ENCODE data around the gene TRPM3.

The TRPM3 gene

GRCh38 chr9:70949239-70949638 lies 172.2 kb downstream of the TRPM3 start:
- DNase-seq (ENCODE audit: low read depth, low spot score) = no peak

GRCh38 chr9:70948744-70949143 lies 172.7 kb downstream of the TRPM3 start:
- no peak for DNase-seq (ENCODE audit: low read depth, low spot score)

GRCh38 chr9:70947511-70947910 lies 173.9 kb downstream of the TRPM3 start:
- no peak for DNase-seq (ENCODE audit: low read depth, low spot score)

GRCh38 chr9:70947086-70947485 lies 174.3 kb downstream of the TRPM3 start:
- no peak for DNase-seq (ENCODE audit: low read depth, low spot score)

- no peak for DNase-seq (ENCODE audit: low read depth, low spot score)
Observed at GRCh38 chr9:70945301-70945700, 176.1 kb downstream of the TRPM3 start.

- DNase-seq (ENCODE audit: low read depth, low spot score) = no peak
Observed at GRCh38 chr9:70941191-70941590, 180.2 kb downstream of the TRPM3 start.

- DNase-seq (ENCODE audit: low read depth, low spot score) = no peak
Observed at GRCh38 chr9:70940605-70941004, 180.8 kb downstream of the TRPM3 start.

- DNase-seq (ENCODE audit: low read depth, low spot score) = no peak
Observed at GRCh38 chr9:70936536-70936935, 184.9 kb downstream of the TRPM3 start.

GRCh38 chr9:70935856-70936255 lies 185.6 kb downstream of the TRPM3 start:
- no peak for DNase-seq (ENCODE audit: low read depth, low spot score)

GRCh38 chr9:70934642-70935041 lies 186.8 kb downstream of the TRPM3 start:
- DNase-seq (ENCODE audit: low read depth, low spot score) = no peak

GRCh38 chr9:70933321-70933720 lies 188.1 kb downstream of the TRPM3 start:
- no peak for DNase-seq (ENCODE audit: low read depth, low spot score)

- DNase-seq (ENCODE audit: low read depth, low spot score) = no peak
Observed at GRCh38 chr9:70932097-70932496, 189.3 kb downstream of the TRPM3 start.

- no peak for DNase-seq (ENCODE audit: low read depth, low spot score)
Observed at GRCh38 chr9:70927530-70927929, 193.9 kb downstream of the TRPM3 start.

- DNase-seq (ENCODE audit: low read depth, low spot score) = no peak
Observed at GRCh38 chr9:70924895-70925547, 196.4 kb downstream of the TRPM3 start.

- DNase-seq (ENCODE audit: low read depth, low spot score) = no peak
Observed at GRCh38 chr9:70924380-70924779, 197.0 kb downstream of the TRPM3 start.

GRCh38 chr9:70923961-70924360 lies 197.5 kb downstream of the TRPM3 start:
- DNase-seq (ENCODE audit: low read depth, low spot score) = no peak

GRCh38 chr9:70921136-70921535 lies 200.3 kb downstream of the TRPM3 start:
- DNase-seq (ENCODE audit: low read depth, low spot score) = no peak

- no peak for DNase-seq (ENCODE audit: low read depth, low spot score)
Observed at GRCh38 chr9:70917277-70917676, 204.1 kb downstream of the TRPM3 start.

GRCh38 chr9:70911791-70912190 lies 209.6 kb downstream of the TRPM3 start:
- no peak for DNase-seq (ENCODE audit: low read depth, low spot score)

GRCh38 chr9:70910598-70910997 lies 210.8 kb downstream of the TRPM3 start:
- no peak for DNase-seq (ENCODE audit: low read depth, low spot score)

GRCh38 chr9:70902692-70903131 lies 218.7 kb downstream of the TRPM3 start:
- no peak for DNase-seq (ENCODE audit: low read depth, low spot score)

- no peak for DNase-seq (ENCODE audit: low read depth, low spot score)
Observed at GRCh38 chr9:70902171-70902570, 219.2 kb downstream of the TRPM3 start.

- no peak for DNase-seq (ENCODE audit: low read depth, low spot score)
Observed at GRCh38 chr9:70901746-70902145, 219.7 kb downstream of the TRPM3 start.

- no peak for DNase-seq (ENCODE audit: low read depth, low spot score)
Observed at GRCh38 chr9:70901013-70901412, 220.4 kb downstream of the TRPM3 start.
